KBM-7 (cell line): Measurements from ENCODE around the gene AP5Z1.

Experiments
- DNase-seq: peaks from one replicate; pipeline ENCODE4 v3.0.0-alpha.2; 2015
- in situ Hi-C: fragments of 300-500 bp; cut with MboI; formaldehyde crosslinking; loops from 2 replicates; pipeline ENCODE4 v1.14.3; 2020; ENCODE audit warnings: low sequenced_read_pairs, low pct_unique_long_range_greater_than_20kb, mixed read lengths

The AP5Z1 gene

DNA sequence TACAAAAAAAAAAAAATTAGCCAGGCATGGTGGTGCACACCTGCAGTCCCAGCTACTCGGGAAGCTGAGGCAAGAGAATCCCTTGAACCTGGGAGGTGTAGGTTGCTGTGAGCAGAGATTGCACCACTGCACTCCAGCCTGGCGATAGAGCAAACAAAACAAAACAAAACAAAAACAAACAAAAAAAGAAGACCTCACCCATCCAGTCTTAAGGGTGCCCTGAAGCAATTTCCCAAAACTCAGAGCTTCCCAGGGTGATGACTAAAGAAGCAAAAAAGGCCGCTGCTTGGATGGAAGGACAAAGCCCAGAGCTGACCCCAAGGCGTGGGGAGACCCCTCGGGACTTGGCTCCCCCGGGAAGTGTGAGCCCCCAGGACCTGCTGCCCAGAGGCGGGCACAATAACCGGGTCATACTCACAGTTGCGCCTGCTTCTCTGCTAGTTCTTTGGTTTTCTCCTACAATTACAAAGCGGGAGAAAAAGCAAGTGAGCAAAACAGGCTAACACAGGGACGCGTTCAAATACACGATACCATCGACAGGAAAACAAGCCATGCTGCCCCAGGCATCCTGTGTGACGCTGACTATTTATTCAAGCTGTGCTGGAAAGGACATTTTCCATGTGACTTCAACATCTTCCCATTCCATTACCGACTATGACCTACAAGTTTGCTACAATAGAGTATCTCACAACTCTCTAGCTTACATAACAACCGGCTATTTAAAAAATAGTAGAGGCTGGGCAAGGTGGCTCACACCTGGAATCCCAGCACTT, 56.5 kb downstream of the AP5Z1 start:
- DNase-seq: no peak
- in situ Hi-C loops: no loop called here

DNA sequence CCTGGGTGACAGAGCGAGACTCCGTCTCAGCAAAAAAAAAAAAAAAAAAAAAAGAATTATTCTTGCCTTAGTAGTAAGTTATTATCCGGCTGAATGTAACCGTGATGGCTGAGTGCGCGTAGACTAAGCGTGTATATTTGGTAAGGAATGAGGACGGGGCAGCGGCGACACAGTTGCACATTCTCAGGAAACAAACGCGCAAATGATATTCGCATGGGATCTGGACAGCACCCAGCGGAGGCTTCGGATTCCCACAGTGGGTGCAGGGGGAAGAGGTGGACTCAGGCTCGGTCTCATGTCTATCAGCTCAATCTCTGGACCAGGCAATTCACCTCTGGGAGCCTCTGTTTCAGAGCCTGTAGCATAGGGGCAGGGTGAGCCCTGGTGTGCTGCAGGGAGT, 57.3 kb downstream of the AP5Z1 start:
- in situ Hi-C loops: no loop called here
- DNase-seq: no peak

DNA sequence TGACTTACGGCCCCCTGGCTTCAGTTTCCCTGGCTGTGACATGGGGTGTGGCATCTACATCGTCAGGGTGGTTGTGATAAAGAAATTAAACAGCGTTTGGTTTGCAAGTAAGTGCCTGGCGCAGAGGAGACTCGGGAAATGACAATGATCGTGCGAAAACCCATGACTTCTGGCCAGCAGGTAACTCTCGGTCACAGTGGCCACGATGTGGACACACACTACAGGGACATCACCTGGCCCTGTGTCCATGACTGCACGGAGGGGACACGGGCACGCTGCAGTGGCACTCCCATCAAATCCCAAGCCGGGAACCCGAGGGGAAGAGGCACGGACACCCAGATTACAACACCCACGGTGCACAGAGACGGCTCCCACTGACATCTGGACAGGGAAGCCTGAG, 57.8 kb downstream of the AP5Z1 start:
- in situ Hi-C loops: no loop called here
- no peak for DNase-seq

DNA sequence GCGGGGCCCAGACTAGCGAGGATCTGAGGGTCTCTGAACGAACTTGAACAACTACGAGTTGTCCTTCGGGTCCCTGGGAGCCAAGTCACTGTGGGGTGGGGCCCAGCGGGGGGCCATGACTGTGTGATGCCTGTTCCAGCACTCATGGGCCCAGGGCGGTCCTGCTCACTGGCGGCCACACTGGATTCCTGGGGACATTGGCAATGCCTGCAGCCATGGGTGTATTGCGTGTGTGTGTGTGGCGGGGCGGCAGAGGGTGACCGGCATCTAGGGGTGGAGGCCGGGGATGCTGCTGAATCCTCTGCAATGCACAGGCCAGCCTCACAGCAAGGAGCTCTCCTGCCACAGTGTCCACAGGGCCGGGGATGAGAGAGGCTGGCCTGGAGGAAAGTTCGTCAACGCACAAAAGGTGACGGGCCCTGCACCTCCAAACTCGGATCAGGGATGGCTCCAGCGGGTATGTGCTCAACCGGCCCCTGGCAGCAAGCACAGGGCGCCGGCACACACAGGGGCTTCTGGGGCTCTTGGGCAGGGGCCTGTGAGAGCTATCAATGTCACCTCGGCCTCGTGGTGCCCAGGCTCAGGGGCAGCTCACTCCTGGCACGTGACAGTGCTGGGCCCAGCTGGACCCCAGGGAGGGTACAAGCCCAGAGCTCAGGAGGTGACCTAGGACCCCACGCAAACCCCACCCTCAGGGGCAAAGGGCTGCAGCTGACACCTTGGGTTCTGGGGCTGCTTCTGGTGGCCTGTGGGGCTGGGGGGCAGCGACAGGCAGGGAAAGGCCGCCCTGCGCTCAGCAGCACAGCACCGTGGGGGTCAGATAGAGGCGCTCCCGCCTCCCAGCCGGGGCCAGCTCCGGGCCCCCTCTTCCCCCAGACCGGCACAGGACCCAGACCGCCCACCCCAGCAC, 58.5 kb downstream of the AP5Z1 start:
- no peak for DNase-seq
- in situ Hi-C loops: no loop called here

DNA sequence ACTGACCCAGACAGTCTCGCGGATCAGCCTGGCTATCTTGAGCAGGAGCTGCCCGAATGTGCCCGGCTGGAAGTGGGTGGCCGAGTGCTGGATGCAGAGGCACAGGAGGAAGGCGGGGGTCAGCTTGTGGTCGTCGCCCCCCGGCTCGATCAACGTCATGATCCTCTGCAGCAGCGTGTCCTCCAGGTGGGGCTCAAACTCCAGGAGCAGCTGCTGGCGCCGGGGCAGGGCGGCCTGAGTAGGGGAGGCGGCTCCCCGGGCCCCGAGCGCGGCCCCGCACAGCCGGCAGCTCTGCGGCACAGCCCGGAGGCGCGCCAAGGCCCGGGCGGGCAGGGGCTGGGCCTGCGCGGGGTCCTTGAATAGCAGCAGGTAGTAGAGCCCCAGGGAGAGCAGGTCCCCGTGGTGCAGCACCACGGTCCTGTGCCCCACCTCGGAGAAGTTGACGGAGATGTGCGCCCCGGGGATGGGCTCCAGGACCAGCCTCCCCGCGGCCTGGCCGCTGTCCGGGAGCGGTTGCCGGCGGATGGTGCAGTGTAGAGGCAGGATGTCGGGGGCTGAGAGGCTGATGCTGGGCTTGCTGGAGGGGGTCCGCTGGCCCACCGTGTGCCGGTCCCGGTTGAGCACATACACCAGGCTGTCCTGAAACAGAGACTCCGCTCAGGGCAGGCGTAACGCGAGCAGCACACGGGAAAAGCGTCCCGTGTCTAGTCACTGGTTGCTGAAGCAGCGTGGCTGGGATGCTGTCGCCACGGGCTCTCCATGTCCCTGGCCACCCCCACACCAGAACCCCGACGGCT, 59.4 kb downstream of the AP5Z1 start:
- in situ Hi-C loops: no loop called here

DNA sequence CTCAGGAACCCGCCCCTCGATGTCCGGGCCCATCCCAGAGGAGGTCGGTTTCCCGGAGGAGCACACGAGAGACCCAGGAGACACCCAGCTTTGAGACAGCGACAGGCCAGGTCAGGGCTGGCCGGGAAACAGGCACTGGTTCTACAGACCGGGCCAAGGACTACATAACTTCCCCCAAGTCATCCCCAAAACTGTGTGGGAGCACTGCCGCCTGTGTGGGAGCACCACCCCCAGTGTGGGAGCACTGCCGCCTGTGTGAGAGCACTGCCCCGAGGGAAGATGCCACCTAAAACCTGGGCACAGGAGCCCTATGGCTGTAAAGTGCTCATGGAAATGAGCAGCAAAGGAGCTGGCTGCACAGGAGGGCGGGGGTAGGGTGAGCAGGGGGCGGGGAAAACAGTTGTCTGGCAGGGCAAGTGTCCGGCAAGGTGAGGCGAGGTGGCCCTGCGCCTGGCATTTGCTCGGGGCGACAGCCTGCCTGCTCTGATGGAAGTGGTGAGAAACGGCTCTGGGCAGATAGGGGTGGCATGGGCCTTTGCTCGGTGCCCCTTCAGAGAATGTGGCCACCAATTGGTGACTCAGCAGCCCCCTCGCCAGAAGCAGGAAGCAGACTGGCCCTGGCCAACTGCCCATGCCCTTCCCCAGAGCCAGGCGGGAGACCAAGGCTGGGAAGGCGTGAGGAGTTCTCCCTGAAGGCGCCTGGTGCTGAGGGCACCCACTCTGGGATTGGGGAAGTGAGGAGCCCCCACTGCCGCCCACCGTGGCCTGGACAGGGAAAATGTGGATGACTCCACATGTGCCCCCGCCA, 60.2 kb downstream of the AP5Z1 start:
- no peak for DNase-seq
- in situ Hi-C loops: no loop called here

More for the DNA sequence above, 59.4 kb downstream of the AP5Z1 start:
- DNase-seq: no peak

DNA sequence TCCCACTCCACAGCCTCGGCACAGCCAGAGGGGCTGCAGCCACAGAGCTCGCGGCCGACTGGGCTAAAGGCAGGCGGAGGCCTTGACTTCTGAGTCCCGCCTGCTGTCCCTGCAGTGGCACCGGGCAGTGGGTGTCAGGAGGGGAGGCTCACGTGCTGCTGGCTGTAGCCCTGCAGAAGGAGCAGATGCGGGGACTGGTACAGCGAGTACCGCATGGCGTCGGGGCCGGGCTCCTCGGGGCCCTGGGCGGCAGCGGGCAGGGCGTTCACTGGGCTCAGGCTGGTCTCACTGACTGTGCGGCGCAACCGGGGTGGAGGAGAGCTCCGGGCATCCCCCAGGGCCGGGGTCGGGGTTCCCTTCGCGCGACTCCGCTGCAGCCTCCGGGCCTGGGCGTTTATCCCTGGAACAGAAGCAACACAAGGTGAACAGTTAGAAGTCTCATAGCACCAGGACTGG, 60.8 kb downstream of the AP5Z1 start:
- no peak for DNase-seq
- in situ Hi-C loops: no loop called here

DNA sequence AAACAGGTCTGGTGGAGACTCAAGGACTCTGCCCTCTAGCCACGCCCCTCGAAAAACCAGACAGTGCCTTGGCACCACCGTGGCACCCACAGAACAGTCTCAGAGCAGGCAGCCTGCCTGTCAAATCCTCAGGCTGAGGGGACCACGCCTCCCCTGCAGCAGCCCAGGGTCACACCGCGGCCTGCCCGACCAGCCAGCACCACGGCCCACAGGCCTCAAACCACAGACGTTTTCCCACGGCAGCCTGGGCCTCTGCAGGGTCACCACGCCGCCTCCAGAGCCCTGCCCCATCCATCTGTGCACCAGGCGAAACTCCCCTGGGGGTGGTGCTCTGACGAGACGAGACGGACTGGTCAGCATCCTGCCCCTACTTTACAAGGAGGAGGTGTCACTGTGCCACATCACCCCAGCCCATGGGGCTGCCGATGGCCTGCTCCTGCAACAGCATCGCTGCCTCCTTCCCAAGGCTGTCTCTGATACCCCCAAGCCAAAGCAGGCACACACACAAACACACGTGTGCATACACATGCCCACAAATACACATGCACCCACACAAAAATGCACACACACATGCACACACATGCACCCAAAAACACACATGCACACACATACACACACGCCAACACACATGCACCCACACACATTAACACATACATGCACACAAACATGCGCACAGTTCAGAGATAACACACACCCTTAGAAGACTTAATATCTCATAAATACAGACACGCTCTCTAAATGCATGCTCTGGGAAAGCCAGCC, 61.8 kb downstream of the AP5Z1 start:
- DNase-seq: no peak
- in situ Hi-C loops: no loop called here

DNA sequence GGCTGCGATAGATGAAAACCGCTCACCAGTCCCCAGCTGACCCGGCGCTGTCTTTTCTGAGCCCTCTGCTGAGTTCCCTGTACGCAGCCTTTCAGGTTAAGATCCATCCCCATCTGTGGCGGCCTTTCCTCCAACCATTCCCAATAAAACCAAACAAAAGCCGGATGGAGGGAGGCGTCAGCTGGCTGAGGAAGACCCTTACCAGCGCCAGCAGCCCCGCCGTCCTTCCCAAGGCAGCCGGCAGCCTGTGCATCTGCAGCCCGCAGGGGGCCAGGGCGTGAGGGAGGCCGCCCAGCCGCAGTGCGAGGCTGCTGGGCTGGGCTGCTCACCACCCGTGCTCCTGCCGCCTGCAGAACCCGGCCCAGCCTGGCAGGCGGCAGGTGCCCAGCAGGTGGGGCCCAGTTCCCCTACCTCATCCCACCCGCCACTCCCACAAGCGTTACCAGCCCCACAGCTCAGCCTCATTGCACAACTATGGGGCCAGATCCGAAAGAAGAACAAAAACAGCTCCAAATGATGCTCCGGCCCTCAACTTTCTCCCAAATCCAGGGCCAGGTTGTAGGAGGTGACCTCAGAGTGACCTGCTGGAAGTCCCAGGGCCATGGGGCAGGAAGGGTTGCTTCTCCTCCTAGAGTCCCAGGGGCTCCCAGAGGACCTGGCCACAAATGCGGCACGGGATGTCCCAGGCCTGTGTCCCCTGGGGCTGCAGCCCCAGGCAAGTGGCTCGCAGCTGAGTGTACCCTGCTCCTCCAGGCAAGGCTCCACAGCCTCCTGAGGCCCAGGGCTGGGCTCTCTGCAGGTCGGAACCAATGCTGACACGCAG, 62.6 kb downstream of the AP5Z1 start:
- in situ Hi-C loops: no loop called here

DNA sequence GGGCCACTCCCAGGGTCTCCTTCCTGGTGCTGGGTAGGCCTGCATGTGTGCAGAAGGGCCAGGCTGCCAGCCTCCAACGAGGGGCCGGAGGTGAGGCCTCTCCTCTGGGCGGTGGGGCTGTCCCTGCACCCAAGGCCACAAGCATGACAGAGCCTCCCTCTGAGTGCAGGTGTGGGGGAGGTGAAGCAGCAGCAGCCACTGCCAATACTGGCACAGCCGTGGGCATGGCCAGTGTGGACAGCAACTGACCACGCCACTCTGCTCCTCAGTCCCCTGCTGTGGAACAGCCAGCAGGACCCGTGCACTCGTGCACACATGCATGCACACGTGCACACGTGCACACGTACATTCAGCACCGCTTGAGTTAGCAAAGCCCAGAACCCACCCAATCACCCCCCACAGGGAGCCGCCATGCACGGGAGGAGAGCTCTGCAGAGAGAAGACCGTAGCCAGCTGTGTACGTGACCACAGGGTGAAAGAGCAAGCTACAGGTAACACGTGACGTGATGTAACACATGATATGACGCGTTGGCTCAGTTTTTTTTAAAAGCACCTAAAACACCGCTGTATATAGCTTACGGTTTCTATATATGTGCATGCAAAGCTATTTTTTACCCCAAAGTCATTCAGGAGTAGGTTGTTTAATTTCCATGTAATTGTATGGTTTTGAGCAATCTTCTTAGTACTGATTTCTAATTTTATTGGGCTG, 63.4 kb downstream of the AP5Z1 start:
- no peak for DNase-seq
- in situ Hi-C loops: no loop called here

More for the DNA sequence above, 62.6 kb downstream of the AP5Z1 start:
- no peak for DNase-seq

DNA sequence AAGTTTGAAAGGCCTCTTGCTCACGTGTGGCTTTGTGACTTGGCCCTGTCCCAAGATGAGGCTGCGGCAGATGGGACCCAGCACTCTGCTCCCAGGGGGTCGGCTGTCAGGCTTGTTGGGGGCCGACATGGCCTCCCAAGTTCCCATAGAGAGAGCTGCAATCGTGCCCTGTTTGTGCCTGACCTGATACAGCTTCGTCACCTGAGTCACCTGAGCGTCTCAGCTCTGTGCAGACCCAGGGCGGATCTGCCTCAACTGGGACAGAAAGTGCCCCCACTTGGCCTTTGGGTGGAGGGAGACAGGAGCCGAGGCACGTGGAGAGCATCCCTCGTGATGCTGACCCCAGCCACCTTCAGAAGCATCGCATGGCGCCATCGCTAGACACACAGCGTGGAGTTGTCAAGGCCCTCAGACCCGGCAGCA, 64.7 kb downstream of the AP5Z1 start:
- in situ Hi-C loops: no loop called here

More for the DNA sequence above, 64.7 kb downstream of the AP5Z1 start:
- DNase-seq: no peak
